H1 (cell line): ENCODE results near the gene EDA. TPM values are rescaled to one million over a fixed set of nuclear protein-coding genes. Genes with fewer than 3 reads are reported as not detected.

ENCODE experiments used
- CTCF ChIA-PET: fragments of 300-600 bp; sonication (Branson Sonifier 250); formaldehyde crosslinking; loops from one replicate; lab custom pipeline; 2021; ENCODE audit not compliant: partially characterized antibody; lab: Charles Lee
- POLR2A ChIA-PET: fragments of 300-600 bp; sonication (Branson Sonifier 250); formaldehyde crosslinking; loops from one replicate; lab custom pipeline; 2021; ENCODE audit warnings: inconsistent platforms; ENCODE audit not compliant: partially characterized antibody; lab: Charles Lee
- DNase-seq, 2 experiments: peaks; one replicate each; pipeline versions ENCODE4 v3.0.0 to v3.0.0-alpha.2; 2010 to 2022; ENCODE audit warnings: low spot score in 2 of 2, low read depth in 1 of 2, mixed read lengths in 1 of 2
- FAIRE-seq: peaks from 2 replicates; lab custom pipeline; 2011; peaks lifted over from hg19 to GRCh38; lab: Jason Lieb, UNC
- H2AFZ ChIP-seq: 2 replicates; pipeline ENCODE4 v1.8.1; 2012; ENCODE audit warnings: low read length, inconsistent platforms
- H2AK5ac ChIP-seq: 2 replicates; pipeline ENCODE4 v1.6.1; 2013; ENCODE audit warnings: low read depth, low read length
- H2BK120ac ChIP-seq: replicated peaks from 2 replicates; pipeline ENCODE3; 2013; ENCODE audit warnings: low read depth, low read length, inconsistent platforms
- H2BK12ac ChIP-seq: 2 replicates; pipeline ENCODE4 v1.6.1; 2013; ENCODE audit warnings: low read depth, low read length
- H2BK15ac ChIP-seq: 2 replicates; pipeline ENCODE4 v1.6.1; 2013; ENCODE audit warnings: low read length
- H2BK20ac ChIP-seq: 2 replicates; pipeline ENCODE4 v1.6.1; 2013; ENCODE audit warnings: low read length
- H2BK5ac ChIP-seq: 2 replicates; pipeline ENCODE4 v1.6.1; 2013; ENCODE audit warnings: low read depth, low read length
- H3K14ac ChIP-seq: 2 replicates; pipeline ENCODE4 v1.6.1; 2013; ENCODE audit warnings: inconsistent platforms; ENCODE audit not compliant: insufficient read length
- H3K18ac ChIP-seq: 2 replicates; pipeline ENCODE4 v1.6.1; 2013; ENCODE audit warnings: low read length; ENCODE audit errors: extremely low read depth
- H3K23ac ChIP-seq: 2 replicates; pipeline ENCODE4 v1.6.1; 2013; ENCODE audit warnings: inconsistent platforms; ENCODE audit not compliant: insufficient read length
- H3K23me2 ChIP-seq: 2 replicates; pipeline ENCODE4 v1.6.1; 2013; ENCODE audit warnings: low read depth, low read length
- H3K27ac ChIP-seq: 2 replicates; pipeline ENCODE4 v1.6.1; 2011; ENCODE audit warnings: low read depth, low read length, inconsistent platforms
- H3K27me3 ChIP-seq, 4 experiments: replicated peaks in 1 of 4; 1 replicate in 1 of 4; 2 replicates in 3 of 4; pipeline versions ENCODE4 v1.6.1 to v1.8.1; 2011 to 2013; ENCODE audit warnings: low read length in 3 of 4, mild to moderate bottlenecking in 3 of 4, inconsistent platforms in 2 of 4, mixed read lengths in 2 of 4, moderate library complexity in 1 of 4; ENCODE audit not compliant: control insufficient read depth in 3 of 4, insufficient read depth in 3 of 4; ENCODE audit errors: extremely low read depth in 1 of 4
- H3K36me3 ChIP-seq, 4 experiments: 2 replicates each; pipeline versions ENCODE4 v1.6.1 to v1.8.1; 2011 to 2013; ENCODE audit warnings: mild to moderate bottlenecking in 4 of 4, low read length in 3 of 4, moderate library complexity in 2 of 4, control low read depth in 1 of 4, inconsistent platforms in 1 of 4; ENCODE audit not compliant: insufficient read depth in 4 of 4, control insufficient read depth in 2 of 4
- H3K4ac ChIP-seq: replicated peaks from 2 replicates; pipeline ENCODE3; 2013; ENCODE audit warnings: low read length, low read depth, mixed read lengths, inconsistent platforms; ENCODE audit not compliant: insufficient read length
- H3K4me1 ChIP-seq, 4 experiments: replicated peaks in 1 of 4; 1 replicate in 1 of 4; 2 replicates in 3 of 4; pipeline versions ENCODE4 v1.6.1 to v1.8.1; 2011 to 2013; ENCODE audit warnings: low read length in 3 of 4, inconsistent platforms in 2 of 4, mixed read lengths in 1 of 4; ENCODE audit not compliant: insufficient read depth in 4 of 4, control insufficient read depth in 3 of 4
- H3K4me2 ChIP-seq, 2 experiments: 2 replicates each; pipeline versions ENCODE4 v1.6.1 to v1.8.1; 2011 to 2013; ENCODE audit warnings: low read depth in 2 of 2, low read length in 2 of 2, control low read depth in 1 of 2, inconsistent platforms in 1 of 2, mild to moderate bottlenecking in 1 of 2; ENCODE audit not compliant: insufficient read depth in 1 of 2
- H3K4me3 ChIP-seq, 4 experiments: fragments of 200-600, 300-600 bp in 1 of 4; sonication (generic), shearing (Covaris generic), sonication (Bioruptor Twin) in 1 of 4; 2 replicates each; pipeline versions ENCODE4 v1.5.1 to v1.8.1; 2011 to 2016; ENCODE audit warnings: low read length in 4 of 4, low read depth in 3 of 4, control low read depth in 2 of 4, inconsistent platforms in 2 of 4, mild to moderate bottlenecking in 2 of 4, mixed read lengths in 1 of 4, moderate library complexity in 1 of 4; ENCODE audit not compliant: insufficient read depth in 2 of 4; ENCODE audit errors: extremely low read depth in 1 of 4
- H3K56ac ChIP-seq: replicated peaks from 2 replicates; pipeline ENCODE3; 2013; ENCODE audit warnings: low read depth, mild to moderate bottlenecking, mixed read lengths, low read length, inconsistent platforms; ENCODE audit not compliant: insufficient read length
- H3K79me1 ChIP-seq: 2 replicates; pipeline ENCODE4 v1.6.1; 2013; ENCODE audit warnings: low read depth, low read length, control low read depth
- H3K79me2 ChIP-seq, 2 experiments: 2 replicates each; pipeline versions ENCODE4 v1.6.1 to v1.8.1; 2012 to 2013; ENCODE audit warnings: low read length in 2 of 2, mild to moderate bottlenecking in 2 of 2, inconsistent platforms in 1 of 2; ENCODE audit not compliant: insufficient read depth in 2 of 2, control insufficient read depth in 1 of 2
- H3K9ac ChIP-seq, 4 experiments: replicated peaks in 1 of 4; 1 replicate in 1 of 4; 2 replicates in 3 of 4; pipeline versions ENCODE4 v1.6.1 to v1.8.1; 2011 to 2013; ENCODE audit warnings: low read depth in 3 of 4, low read length in 3 of 4, control low read depth in 2 of 4, mild to moderate bottlenecking in 2 of 4, moderate library complexity in 2 of 4, inconsistent platforms in 1 of 4; ENCODE audit errors: extremely low read depth in 1 of 4
- H3K9me3 ChIP-seq, 2 experiments: 2 replicates each; pipeline versions ENCODE4 v1.6.1 to v1.8.1; 2012 to 2013; ENCODE audit warnings: mild to moderate bottlenecking in 2 of 2, moderate library complexity in 2 of 2, control low read depth in 1 of 2, inconsistent platforms in 1 of 2, low read depth in 1 of 2, low read length in 1 of 2, mixed read lengths in 1 of 2; ENCODE audit not compliant: insufficient read depth in 2 of 2
- H4K20me1 ChIP-seq, 2 experiments: replicated peaks in 1 of 2; 2 replicates each; pipeline versions ENCODE3 to v1.8.1; 2011 to 2013; ENCODE audit warnings: inconsistent platforms in 2 of 2, low read length in 2 of 2, mild to moderate bottlenecking in 1 of 2; ENCODE audit not compliant: insufficient read depth in 2 of 2, control insufficient read depth in 1 of 2
- H4K5ac ChIP-seq: 2 replicates; pipeline ENCODE4 v1.6.1; 2013; ENCODE audit warnings: low read length, low read depth, mixed read lengths, inconsistent platforms; ENCODE audit not compliant: insufficient read length
- H4K8ac ChIP-seq: 2 replicates; pipeline ENCODE4 v1.8.0; 2013; ENCODE audit warnings: mild to moderate bottlenecking, moderate library complexity, low read length, inconsistent platforms; ENCODE audit not compliant: insufficient read depth; ENCODE audit errors: extremely low read depth
- H4K91ac ChIP-seq: replicated peaks from 2 replicates; pipeline ENCODE3; 2013; ENCODE audit warnings: low read length, mixed read lengths, inconsistent platforms; ENCODE audit not compliant: insufficient read length
- CTCF ChIP-seq, 3 experiments: IDR thresholded peaks; 1 replicate in 2 of 3; 2 replicates in 1 of 3; pipeline versions ENCODE4 v1.5.1 to v1.6.1; 2011; ENCODE audit warnings: low read length in 3 of 3, mild to moderate bottlenecking in 3 of 3, inconsistent platforms in 2 of 3, low read depth in 1 of 3, moderate library complexity in 1 of 3; ENCODE audit not compliant: insufficient read depth in 1 of 3; ENCODE audit errors: control extremely low read depth in 1 of 3
- HDAC6 ChIP-seq: IDR thresholded peaks from one replicate; pipeline ENCODE4 v1.7.1; 2012; ENCODE audit warnings: low read depth, mild to moderate bottlenecking, inconsistent platforms, low read length, moderate library complexity
- RAD21 ChIP-seq, 2 experiments: IDR thresholded peaks in 1 of 2; conservative IDR thresholded peaks in 1 of 2; 2 replicates each; pipeline ENCODE4 v1.6.1; 2011; ENCODE audit warnings: low read depth in 2 of 2, low read length in 2 of 2, improper control_type of control experiment in 1 of 2, inconsistent platforms in 1 of 2, mild to moderate bottlenecking in 1 of 2, moderate library complexity in 1 of 2
- WGBS, 2 experiments: shearing (Covaris generic) in 1 of 2; methylation state at CpG; one replicate each; pipeline versions ENCODE4 v1.1.6 to v1.1.7; 2013 to 2015; ENCODE audit warnings: low lambda C conversion rate in 2 of 2, mixed read lengths in 2 of 2, inconsistent platforms in 1 of 2, low coverage in 1 of 2, missing lambda C conversion rate in 1 of 2; ENCODE audit not compliant: insufficient replicate concordance in 2 of 2, insufficient coverage in 1 of 2, insufficient read length in 1 of 2; ENCODE audit errors: extremely low coverage in 1 of 2, missing lambda C conversion rate in 1 of 2; 5-methylcytosine and 5-hydroxymethylcytosine counted together
- polyA plus RNA-seq, 7 experiments: library from polyadenylated mRNA; depleted of rRNA in 3 of 7; stranded (reverse) in 5 of 7; unstranded in 2 of 7; fragments of >200 nt in 5 of 7; fragments of 200-250 nt in 2 of 7; gene quantifications; 1 replicate in 5 of 7; 2 replicates in 1 of 7; 4 replicates in 1 of 7; pipeline versions ENCODE4 v1.2.1 to v1.2.3, GENCODE V29; 2011 to 2013; ENCODE audit warnings: missing spikeins in 2 of 7, mixed read lengths in 2 of 7
- total RNA-seq: library from RNA; stranded (reverse); fragmentation: NEBNext Ultra II Directional; extraction: Animal tissue kit (Norgen Biotek cat#: 25700); gene quantifications from 2 replicates; pipeline ENCODE4 v1.2.1, GENCODE V29; 2021

The EDA gene
- total and polyA plus RNA-seq, 2 of the 8 experiments (the other 6 are each of a cell fraction or from before 2014, with no cell fraction given) = 7.5 to 10.5 TPM

- H3K4me2 ChIP-seq = no peak overlapping the region
- H3K23ac ChIP-seq = no peak overlapping the region
- H2BK12ac ChIP-seq = 0 out of 2 replicates have a peak overlapping the region, but pooled peaks have one; percentile 17
- TF ChIP-seq CTCF (IDR thresholded peaks at IDR 0.05; ENCODE audit: control extremely low read depth in 1 of 3, insufficient read depth in 1 of 3, low read depth in 1 of 3, low read length in 3 of 3) (peak; percentile 57 to 63 (median 58)), HDAC6 (no peak), RAD21 (IDR thresholded peaks at IDR 0.05 in 1 of 2, conservative IDR thresholded peaks at IDR 0.05 in 1 of 2; ENCODE audit: low read depth in 2 of 2, low read length in 2 of 2) (peak; percentile 66 to 78)
- TF ChIP-seq, all 59 proteins: peak for 2
- FAIRE-seq (no peak), DNase-seq (peak in 1 of 2 experiments; percentile 69)
- Histone ChIP-seq H3K27ac (no peak overlapping the region), H3K4me1 (peaks cover 0 to 2% (median 0%) of the 10 kb centered on the region in 4 experiments; a peak in 1 of 7 replicates), H3K9ac (no peak overlapping the region), H4K20me1 (no peaks in the 10 kb centered on the region), H4K8ac (no peak overlapping the region), H3K79me2 (no peaks in the 10 kb centered on the region), H2BK20ac (no peak overlapping the region), H3K9me3 (no peaks in the 10 kb centered on the region), H3K4me3 (no peak overlapping the region), H3K14ac (no peak overlapping the region), H2AFZ (no peak overlapping the region), H3K18ac (no peak overlapping the region), H2AK5ac (no peak overlapping the region), H3K36me3 (no peaks in the 10 kb centered on the region), H3K56ac (no peak overlapping the region), H3K23me2 (no peaks in the 10 kb centered on the region), H2BK120ac (no peak overlapping the region), H3K79me1 (no peaks in the 10 kb centered on the region), H4K5ac (no peak overlapping the region), H4K91ac (no peak overlapping the region), H2BK5ac (no peak overlapping the region), H3K4ac (no peak overlapping the region), H2BK15ac (no peak overlapping the region), H3K27me3 (no peaks in the 10 kb centered on the region)
- WGBS, 2 experiments = 60% methylated on average over 8 of the region's 10 CpGs; no CpG with 5 or more reads in 1 of the 2 experiments
- ChIA-PET POLR2A (interaction anchor here (0.6 kb wide), 1 partner anchor 64 kb away, joined by 3 read pairs; no protein-coding TSS in a partner anchor), CTCF (interaction anchor here (0.9 to 3.4 kb wide), 20 partner anchors 8 to 609 kb away, joined by 3 to 58 read pairs (median 4); no protein-coding TSS in a partner anchor)
Observed at GRCh38 chrX:70033348-70034051, 417.6 kb downstream of the EDA start.
